SK-N-SH treated with all-trans-retinoic acid at 6 μM for 48 hours (cell line): Measurements from ENCODE around the gene PADI3.

ENCODE experiments used
- ATAC-seq: fragments of 200-7000 bp; cut with Tn5 transposase; 3 replicates; pipeline ENCODE4 v1.9.1; 2020; ENCODE audit warnings: mild to moderate bottlenecking, moderate library complexity
- ARNTL ChIP-seq: fragments of 450-650 bp; formaldehyde crosslinking; IDR thresholded peaks from 2 replicates; pipeline ENCODE4 v1.5.0; 2020; ENCODE audit warnings: low read depth, mild to moderate bottlenecking, moderate library complexity, borderline replicate concordance
- BACH2 ChIP-seq: fragments of 250-450 bp; sonication (Bioruptor Pico); IDR thresholded peaks from 2 replicates; pipeline ENCODE4 v1.9.0; 2021; ENCODE audit warnings: mild to moderate bottlenecking, borderline replicate concordance
- CSDC2 ChIP-seq: fragments of 250-450 bp; sonication (Bioruptor Pico); IDR thresholded peaks from 2 replicates; pipeline ENCODE4 v1.5.0; 2020; ENCODE audit warnings: mild to moderate bottlenecking, moderate library complexity
- GLIS3 ChIP-seq: fragments of 250-450 bp; sonication (Bioruptor Pico); IDR thresholded peaks from 2 replicates; pipeline ENCODE4 v1.5.0; 2020; ENCODE audit warnings: mild to moderate bottlenecking, moderate library complexity
- ISL1 ChIP-seq: fragments of 250-450 bp; sonication (Bioruptor Pico); IDR thresholded peaks from 2 replicates; pipeline ENCODE4 v2.1.2; 2022; ENCODE audit warnings: mild to moderate bottlenecking, moderate library complexity
- OSR1 ChIP-seq: fragments of 250-450 bp; sonication (Bioruptor Pico); IDR thresholded peaks from 2 replicates; pipeline ENCODE4 v1.8.0; 2022; ENCODE audit warnings: moderate library complexity, mild to moderate bottlenecking, inconsistent platforms
- PPARA ChIP-seq: fragments of 250-450 bp; sonication (Bioruptor Pico); IDR thresholded peaks from 2 replicates; pipeline ENCODE4 v1.5.0; 2020; ENCODE audit warnings: mild to moderate bottlenecking, borderline replicate concordance
- TOX ChIP-seq: fragments of 250-450 bp; sonication (Bioruptor Pico); IDR thresholded peaks from 2 replicates; pipeline ENCODE4 v1.8.0; 2021; ENCODE audit warnings: mild to moderate bottlenecking, moderate library complexity, borderline replicate concordance
- ZFP3 ChIP-seq: fragments of 250-450 bp; sonication (Bioruptor Pico); IDR thresholded peaks from 2 replicates; pipeline ENCODE4 v1.5.0; 2020; ENCODE audit warnings: mild to moderate bottlenecking, moderate library complexity
- ZFP30 ChIP-seq: fragments of 450-650 bp; formaldehyde crosslinking; IDR thresholded peaks from 2 replicates; pipeline ENCODE4 v1.5.0; 2022; ENCODE audit warnings: mild to moderate bottlenecking, moderate library complexity
- ZNF565 ChIP-seq: fragments of 450-650 bp; formaldehyde crosslinking; conservative IDR thresholded peaks from 2 replicates; pipeline ENCODE4 v1.5.0; 2020; ENCODE audit warnings: low read depth, mild to moderate bottlenecking, moderate library complexity
- ZNF70 ChIP-seq: fragments of 450-650 bp; formaldehyde crosslinking; IDR thresholded peaks from 2 replicates; pipeline ENCODE4 v1.5.0; 2020; ENCODE audit warnings: mild to moderate bottlenecking, moderate library complexity
- TF ChIP-seq, protein P1 (sequence below): fragments of 250-450 bp; sonication (Bioruptor Pico); IDR thresholded peaks from 2 replicates; pipeline ENCODE4 v1.8.0; 2020; ENCODE audit warnings: mild to moderate bottlenecking, moderate library complexity, borderline replicate concordance
- TF ChIP-seq, protein P2 (sequence below): fragments of 250-450 bp; sonication (Bioruptor Pico); IDR thresholded peaks from 2 replicates; pipeline ENCODE4 v1.8.0; 2021; ENCODE audit warnings: low read depth, mild to moderate bottlenecking, moderate library complexity, borderline replicate concordance
- TF ChIP-seq, protein P3 (sequence below): fragments of 250-450 bp; sonication (Bioruptor Pico); IDR thresholded peaks from 2 replicates; pipeline ENCODE4 v1.5.1; 2021; ENCODE audit warnings: mild to moderate bottlenecking, moderate library complexity
- TF ChIP-seq, protein P4 (sequence below): fragments of 250-450 bp; sonication (Bioruptor Pico); IDR thresholded peaks from 2 replicates; pipeline ENCODE4 v1.5.1; 2020; ENCODE audit warnings: low read depth, mild to moderate bottlenecking, moderate library complexity

PADI3 gene

DNA sequence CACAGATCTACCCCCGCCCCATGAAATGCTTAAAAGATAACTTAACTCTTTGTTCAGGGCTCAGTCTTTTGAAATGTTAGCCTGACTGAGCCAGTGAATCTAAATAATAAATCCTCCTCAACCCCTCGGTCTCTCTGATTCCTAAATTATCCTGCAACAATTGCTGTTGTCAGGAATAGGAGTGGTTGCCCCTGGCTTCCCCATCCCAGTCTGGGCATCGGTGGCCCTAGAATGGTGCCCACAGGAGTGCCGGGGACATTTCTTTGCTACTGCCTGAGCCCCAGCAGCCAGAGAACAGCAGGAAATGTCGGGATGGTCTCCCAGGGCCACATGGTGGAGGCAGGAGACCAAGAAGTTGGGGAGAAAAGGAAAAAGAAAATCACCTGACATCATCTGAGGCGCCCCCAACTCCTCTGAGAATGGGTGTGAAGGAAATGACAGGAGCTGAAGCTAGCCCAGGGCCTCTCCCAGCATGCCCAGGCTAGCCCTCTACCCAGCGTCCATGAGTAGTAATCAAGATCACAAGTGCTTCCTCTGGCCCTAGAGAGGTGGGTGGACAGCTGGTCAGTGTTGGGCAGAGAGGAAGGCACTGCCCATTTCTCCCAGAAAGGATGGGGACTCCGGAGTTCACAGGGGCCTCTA, 60.6 kb downstream of the PADI3 start (continued):
- TF ChIP-seq, protein P1, sequence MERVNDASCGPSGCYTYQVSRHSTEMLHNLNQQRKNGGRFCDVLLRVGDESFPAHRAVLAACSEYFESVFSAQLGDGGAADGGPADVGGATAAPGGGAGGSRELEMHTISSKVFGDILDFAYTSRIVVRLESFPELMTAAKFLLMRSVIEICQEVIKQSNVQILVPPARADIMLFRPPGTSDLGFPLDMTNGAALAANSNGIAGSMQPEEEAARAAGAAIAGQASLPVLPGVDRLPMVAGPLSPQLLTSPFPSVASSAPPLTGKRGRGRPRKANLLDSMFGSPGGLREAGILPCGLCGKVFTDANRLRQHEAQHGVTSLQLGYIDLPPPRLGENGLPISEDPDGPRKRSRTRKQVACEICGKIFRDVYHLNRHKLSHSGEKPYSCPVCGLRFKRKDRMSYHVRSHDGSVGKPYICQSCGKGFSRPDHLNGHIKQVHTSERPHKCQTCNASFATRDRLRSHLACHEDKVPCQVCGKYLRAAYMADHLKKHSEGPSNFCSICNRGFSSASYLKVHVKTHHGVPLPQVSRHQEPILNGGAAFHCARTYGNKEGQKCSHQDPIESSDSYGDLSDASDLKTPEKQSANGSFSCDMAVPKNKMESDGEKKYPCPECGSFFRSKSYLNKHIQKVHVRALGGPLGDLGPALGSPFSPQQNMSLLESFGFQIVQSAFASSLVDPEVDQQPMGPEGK, result no peak
- TF ChIP-seq BACH2 (CRISPR knock-in tag), result no peak
- TF ChIP-seq PPARA (CRISPR knock-in tag), result no peak
- no peak for TF ChIP-seq TOX (CRISPR knock-in tag)
- TF ChIP-seq ZFP30 (CRISPR knock-in tag), result no peak
- TF ChIP-seq GLIS3 (CRISPR knock-in tag), result no peak
- TF ChIP-seq ZNF70 (CRISPR knock-in tag), result no peak
- TF ChIP-seq CSDC2, result no peak
- TF ChIP-seq OSR1 (CRISPR knock-in tag), result no peak
- TF ChIP-seq, protein P2, sequence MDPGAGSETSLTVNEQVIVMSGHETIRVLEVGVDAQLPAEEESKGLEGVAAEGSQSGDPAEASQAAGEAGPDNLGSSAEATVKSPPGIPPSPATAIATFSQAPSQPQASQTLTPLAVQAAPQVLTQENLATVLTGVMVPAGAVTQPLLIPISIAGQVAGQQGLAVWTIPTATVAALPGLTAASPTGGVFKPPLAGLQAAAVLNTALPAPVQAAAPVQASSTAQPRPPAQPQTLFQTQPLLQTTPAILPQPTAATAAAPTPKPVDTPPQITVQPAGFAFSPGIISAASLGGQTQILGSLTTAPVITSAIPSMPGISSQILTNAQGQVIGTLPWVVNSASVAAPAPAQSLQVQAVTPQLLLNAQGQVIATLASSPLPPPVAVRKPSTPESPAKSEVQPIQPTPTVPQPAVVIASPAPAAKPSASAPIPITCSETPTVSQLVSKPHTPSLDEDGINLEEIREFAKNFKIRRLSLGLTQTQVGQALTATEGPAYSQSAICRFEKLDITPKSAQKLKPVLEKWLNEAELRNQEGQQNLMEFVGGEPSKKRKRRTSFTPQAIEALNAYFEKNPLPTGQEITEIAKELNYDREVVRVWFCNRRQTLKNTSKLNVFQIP (CRISPR knock-in tag), result no peak
- TF ChIP-seq, all 23 proteins: peak for 0

DNA sequence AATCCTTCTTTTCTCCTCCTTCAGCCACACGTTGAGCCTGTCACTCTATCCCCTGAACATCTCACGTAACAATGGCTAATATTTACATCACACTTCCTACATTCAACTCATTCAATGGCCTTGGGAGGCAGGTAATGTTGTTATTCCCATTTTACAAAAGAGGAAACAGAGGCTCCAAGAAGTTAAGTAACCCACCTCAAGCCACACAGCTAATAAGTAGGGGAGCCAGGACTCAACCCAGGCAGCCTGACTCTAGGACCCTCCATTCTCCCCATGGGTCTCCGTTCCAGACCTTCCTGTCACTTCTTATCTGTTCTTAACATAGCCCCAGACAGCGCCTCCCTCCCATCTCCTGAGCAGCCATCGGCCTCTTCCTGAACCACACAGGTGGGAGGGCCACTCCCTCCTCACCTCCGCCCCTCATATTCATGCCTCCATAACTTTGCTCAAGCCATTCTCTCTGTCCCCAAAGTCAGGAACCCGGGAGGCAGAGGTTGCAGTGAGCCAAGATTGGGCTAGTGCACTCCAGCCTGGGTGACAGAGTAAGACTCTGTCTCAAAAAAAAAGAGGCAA, 61.3 kb downstream of the PADI3 start:
- TF ChIP-seq ZNF70 (CRISPR knock-in tag), result no peak
- TF ChIP-seq ISL1, result no peak
- no peak for TF ChIP-seq ZFP3 (CRISPR knock-in tag)
- no peak for TF ChIP-seq ZNF565
- TF ChIP-seq, protein P3, sequence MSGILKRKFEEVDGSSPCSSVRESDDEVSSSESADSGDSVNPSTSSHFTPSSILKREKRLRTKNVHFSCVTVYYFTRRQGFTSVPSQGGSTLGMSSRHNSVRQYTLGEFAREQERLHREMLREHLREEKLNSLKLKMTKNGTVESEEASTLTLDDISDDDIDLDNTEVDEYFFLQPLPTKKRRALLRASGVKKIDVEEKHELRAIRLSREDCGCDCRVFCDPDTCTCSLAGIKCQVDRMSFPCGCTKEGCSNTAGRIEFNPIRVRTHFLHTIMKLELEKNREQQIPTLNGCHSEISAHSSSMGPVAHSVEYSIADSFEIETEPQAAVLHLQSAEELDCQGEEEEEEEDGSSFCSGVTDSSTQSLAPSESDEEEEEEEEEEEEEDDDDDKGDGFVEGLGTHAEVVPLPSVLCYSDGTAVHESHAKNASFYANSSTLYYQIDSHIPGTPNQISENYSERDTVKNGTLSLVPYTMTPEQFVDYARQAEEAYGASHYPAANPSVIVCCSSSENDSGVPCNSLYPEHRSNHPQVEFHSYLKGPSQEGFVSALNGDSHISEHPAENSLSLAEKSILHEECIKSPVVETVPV (CRISPR knock-in tag), result no peak
- TF ChIP-seq, all 23 proteins: peak for 0
- ATAC-seq, result no peak

DNA sequence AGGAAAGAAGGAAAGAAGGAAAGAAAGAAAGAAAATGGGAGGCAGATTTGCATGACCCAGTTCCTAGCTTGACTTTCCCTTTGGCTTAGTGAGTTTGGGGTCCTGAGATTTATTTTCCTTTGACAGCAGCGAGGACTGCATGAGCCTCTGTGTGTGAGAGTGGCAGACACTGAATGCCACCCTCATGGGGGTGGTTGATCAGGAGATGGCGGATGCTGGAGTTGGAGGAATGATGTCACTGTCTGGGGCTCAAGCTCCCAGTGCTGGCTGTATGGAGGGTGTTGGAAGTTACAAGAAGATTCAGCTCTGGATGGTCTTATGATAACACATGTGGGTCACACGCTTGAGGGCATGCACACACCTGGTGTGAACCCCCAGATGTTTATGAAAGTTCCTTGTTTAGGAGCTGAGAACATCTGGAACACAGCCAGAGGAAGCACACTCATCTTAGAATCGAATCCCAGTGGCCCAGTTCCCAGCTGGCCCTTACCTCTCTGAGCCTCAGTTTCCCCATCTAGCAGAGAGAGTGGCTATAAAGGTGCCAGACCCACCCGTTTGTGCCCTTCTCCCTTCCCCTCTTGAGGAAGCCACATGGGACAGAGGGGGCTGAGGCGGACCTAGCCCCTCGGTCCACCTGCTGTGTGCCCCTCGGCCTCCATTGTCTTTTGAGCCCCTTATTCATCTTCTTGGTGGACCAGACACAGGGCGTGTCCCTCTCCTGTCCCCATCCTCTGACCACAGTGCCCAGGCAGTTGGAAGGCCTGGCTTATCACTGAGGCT, 64.8 kb downstream of the PADI3 start:
- ATAC-seq, result no peak

More for the DNA sequence above, 64.8 kb downstream of the PADI3 start:
- TF ChIP-seq ARNTL (CRISPR knock-in tag) (no peak), ZFP3 (CRISPR knock-in tag) (no peak), ZFP30 (CRISPR knock-in tag) (no peak), BACH2 (CRISPR knock-in tag) (no peak), GLIS3 (CRISPR knock-in tag) (no peak)
- TF ChIP-seq, protein P1, result no peak
- TF ChIP-seq, protein P4, sequence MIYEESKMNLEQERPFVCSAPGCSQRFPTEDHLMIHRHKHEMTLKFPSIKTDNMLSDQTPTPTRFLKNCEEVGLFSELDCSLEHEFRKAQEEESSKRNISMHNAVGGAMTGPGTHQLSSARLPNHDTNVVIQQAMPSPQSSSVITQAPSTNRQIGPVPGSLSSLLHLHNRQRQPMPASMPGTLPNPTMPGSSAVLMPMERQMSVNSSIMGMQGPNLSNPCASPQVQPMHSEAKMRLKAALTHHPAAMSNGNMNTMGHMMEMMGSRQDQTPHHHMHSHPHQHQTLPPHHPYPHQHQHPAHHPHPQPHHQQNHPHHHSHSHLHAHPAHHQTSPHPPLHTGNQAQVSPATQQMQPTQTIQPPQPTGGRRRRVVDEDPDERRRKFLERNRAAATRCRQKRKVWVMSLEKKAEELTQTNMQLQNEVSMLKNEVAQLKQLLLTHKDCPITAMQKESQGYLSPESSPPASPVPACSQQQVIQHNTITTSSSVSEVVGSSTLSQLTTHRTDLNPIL, result no peak
